HG03565 (cell line): ENCODE data around the gene ABCA1.
"Not testable (repeated sequence)": the region's sequence is repeated elsewhere in the genome, so short reads cannot be mapped to it uniquely, and the experiment has no call there.

Experiments used
- ATAC-seq: cut with Tn5 transposase; IDR thresholded peaks from one replicate; pipeline ENCODE4 v1.9.1; 2021; ENCODE audit warnings: mild to moderate bottlenecking, moderate library complexity; ENCODE audit not compliant: unreplicated experiment

Gene ABCA1

GRCh38 chr9:104948277-104948676, 20.3 kb upstream of the ABCA1 start:
- ATAC-seq, result no peak

GRCh38 chr9:104944871-104945270, 16.9 kb upstream of the ABCA1 start:
- no peak for ATAC-seq

- ATAC-seq, result no peak
Observed at GRCh38 chr9:104944356-104944755, 16.4 kb upstream of the ABCA1 start.

GRCh38 chr9:104941597-104941996, 13.6 kb upstream of the ABCA1 start:
- ATAC-seq, result no peak

- ATAC-seq, result no peak
Observed at GRCh38 chr9:104936291-104936690, 8.3 kb upstream of the ABCA1 start.

- ATAC-seq, result not testable (repeated sequence)
Observed at GRCh38 chr9:104935501-104935810, 7.5 kb upstream of the ABCA1 start.

- no peak for ATAC-seq
Observed at GRCh38 chr9:104934691-104935500, 6.9 kb upstream of the ABCA1 start.

GRCh38 chr9:104933091-104933490, 5.1 kb upstream of the ABCA1 start:
- not testable (repeated sequence) for ATAC-seq

GRCh38 chr9:104931256-104931655, 3.3 kb upstream of the ABCA1 start:
- ATAC-seq, result no peak

GRCh38 chr9:104927216-104927911, 591 bp downstream of the ABCA1 start:
- no peak for ATAC-seq

- peak; percentile 74 for ATAC-seq
Observed at GRCh38 chr9:104923740-104924139, 4.2 kb downstream of the ABCA1 start.

GRCh38 chr9:104923289-104923688, 4.7 kb downstream of the ABCA1 start:
- ATAC-seq, result no peak

- ATAC-seq, result not testable (repeated sequence)
Observed at GRCh38 chr9:104922748-104923147, 5.2 kb downstream of the ABCA1 start.

- peak; percentile 53 for ATAC-seq
Observed at GRCh38 chr9:104921067-104921741, 6.8 kb downstream of the ABCA1 start.

GRCh38 chr9:104915753-104916152, 12.2 kb downstream of the ABCA1 start:
- ATAC-seq, result no peak

- ATAC-seq, result no peak
Observed at GRCh38 chr9:104915049-104915448, 12.9 kb downstream of the ABCA1 start.

GRCh38 chr9:104914466-104914865, 13.5 kb downstream of the ABCA1 start:
- no peak for ATAC-seq

GRCh38 chr9:104912606-104913005, 15.3 kb downstream of the ABCA1 start:
- no peak for ATAC-seq

GRCh38 chr9:104911032-104911607, 16.8 kb downstream of the ABCA1 start:
- ATAC-seq, result no peak

GRCh38 chr9:104907278-104907951, 20.5 kb downstream of the ABCA1 start:
- no peak for ATAC-seq
